ENCODE results near the gene BATF.

- TF ChIP-seq ZNF274 (IDR thresholded peaks at IDR 0.05; ENCODE audit: low read length) (no peak), ZNF274 (tag by site-specific recombination; IDR thresholded peaks at IDR 0.05; ENCODE audit: borderline replicate concordance) (no peak), CTCF (tag by site-specific recombination; IDR thresholded peaks at IDR 0.05) (no peak), ZNF777 (tag by site-specific recombination; IDR thresholded peaks at IDR 0.05; ENCODE audit: borderline replicate concordance) (no peak), ZNF311 (tag by site-specific recombination; IDR thresholded peaks at IDR 0.05; ENCODE audit: borderline replicate concordance) (no peak), REST (tag by site-specific recombination; IDR thresholded peaks at IDR 0.05) (no peak), ZBTB49 (tag by site-specific recombination; IDR thresholded peaks at IDR 0.05; ENCODE audit: low read depth) (no peak)
Measured at GRCh38 chr14:75570797-75571196, 48.5 kb downstream of the BATF start.
